IMR-90 (cell line): ENCODE data around the gene TMEM19. TPM values are rescaled to one million over a fixed set of nuclear protein-coding genes. Genes with fewer than 3 reads are reported as not detected.

Experiments used
- ATAC-seq: fragments of 200-7000 bp; cut with Tn5 transposase; 2 replicates; pipeline ENCODE4 v1.9.1; 2020; ENCODE audit warnings: low read depth, mild to moderate bottlenecking, moderate library complexity
- BruUV-seq: library from RNA; stranded (reverse); fragments of 400-500 nt; replicated peaks from 2 replicates; lab custom pipeline; 2021; lab: Mats Ljungman, UMichigan
- CTCF ChIA-PET: fragments of 300-600 bp; formaldehyde crosslinking; extraction: SDS; loops from one replicate; lab custom pipeline; 2021; ENCODE audit warnings: antibody characterized with exemption; lab: Yijun Ruan, JAX
- POLR2A ChIA-PET: fragments of 300-600 bp; sonication (Branson Sonifier 250); formaldehyde crosslinking; loops from one replicate; lab custom pipeline; 2022; ENCODE audit warnings: antibody characterized with exemption; ENCODE audit not compliant: unreplicated experiment; lab: Charles Lee
- DNase-seq: peaks from one replicate; pipeline ENCODE4 v3.0.0; 2013
- H2AFZ ChIP-seq: replicated peaks from 2 replicates; pipeline ENCODE3; 2013; ENCODE audit warnings: low read length, mild to moderate bottlenecking; ENCODE audit not compliant: poor library complexity
- H2AK5ac ChIP-seq: 2 replicates; pipeline ENCODE4 v1.6.1; 2013; ENCODE audit warnings: low read depth, low read length, inconsistent platforms
- H2AK9ac ChIP-seq: replicated peaks from 2 replicates; pipeline ENCODE3; 2013; ENCODE audit warnings: mild to moderate bottlenecking, low read depth, low read length, moderate library complexity; ENCODE audit not compliant: poor library complexity
- H2BK120ac ChIP-seq: 2 replicates; pipeline ENCODE4 v1.6.1; 2013; ENCODE audit warnings: low read depth, low read length, inconsistent platforms
- H2BK15ac ChIP-seq: 3 replicates; pipeline ENCODE4 v1.6.1; 2013; ENCODE audit warnings: low read depth, low read length, inconsistent platforms
- H2BK20ac ChIP-seq: 2 replicates; pipeline ENCODE4 v1.6.1; 2013; ENCODE audit warnings: low read depth, mild to moderate bottlenecking, inconsistent platforms, low read length, moderate library complexity
- H2BK5ac ChIP-seq: 2 replicates; pipeline ENCODE4 v1.6.1; 2013; ENCODE audit warnings: mild to moderate bottlenecking, low read depth, low read length, inconsistent platforms; ENCODE audit not compliant: poor library complexity, severe bottlenecking
- H3K14ac ChIP-seq: replicated peaks from 2 replicates; pipeline ENCODE4 v1.6.1; 2013; ENCODE audit warnings: low read depth, low read length, inconsistent platforms
- H3K18ac ChIP-seq: 2 replicates; pipeline ENCODE4 v1.6.1; 2013; ENCODE audit warnings: low read depth, low read length, control low read depth
- H3K23ac ChIP-seq: 2 replicates; pipeline ENCODE4 v1.6.1; 2013; ENCODE audit warnings: low read depth, low read length, inconsistent platforms
- H3K27ac ChIP-seq: 2 replicates; pipeline ENCODE4 v1.5.1; 2013; ENCODE audit warnings: mild to moderate bottlenecking, control low read depth, low read length; ENCODE audit not compliant: insufficient read depth
- H3K27me3 ChIP-seq: 2 replicates; pipeline ENCODE4 v1.6.1; 2013; ENCODE audit warnings: low read length; ENCODE audit not compliant: control insufficient read depth, insufficient read depth
- H3K36me3 ChIP-seq: 2 replicates; pipeline ENCODE4 v1.6.1; 2013; ENCODE audit warnings: low read length, mixed read lengths; ENCODE audit not compliant: control insufficient read depth, insufficient read depth
- H3K4ac ChIP-seq: 2 replicates; pipeline ENCODE4 v1.6.1; 2013; ENCODE audit warnings: low read depth, low read length, inconsistent platforms
- H3K4me1 ChIP-seq: 2 replicates; pipeline ENCODE4 v1.6.1; 2013; ENCODE audit warnings: low read length, mixed read lengths; ENCODE audit not compliant: control insufficient read depth, insufficient read depth
- H3K4me2 ChIP-seq: 2 replicates; pipeline ENCODE4 v1.6.1; 2013; ENCODE audit warnings: low read depth, mild to moderate bottlenecking, control low read depth, low read length, moderate library complexity
- H3K4me3 ChIP-seq: 2 replicates; pipeline ENCODE4 v1.5.1; 2013; ENCODE audit warnings: low read depth, mild to moderate bottlenecking, control low read depth, low read length, moderate library complexity; ENCODE audit not compliant: insufficient read depth
- H3K56ac ChIP-seq: 2 replicates; pipeline ENCODE4 v1.6.1; 2013; ENCODE audit warnings: low read length, inconsistent platforms; ENCODE audit not compliant: insufficient read depth; ENCODE audit errors: extremely low read depth
- H3K79me1 ChIP-seq, 2 experiments: 2 replicates each; pipeline ENCODE4 v1.6.1; 2013; ENCODE audit warnings: low read length in 2 of 2, inconsistent platforms in 1 of 2, low read depth in 1 of 2
- H3K9ac ChIP-seq: 2 replicates; pipeline ENCODE4 v1.6.1; 2013; ENCODE audit warnings: low read depth, low read length, control low read depth
- H3K9me1 ChIP-seq: 2 replicates; pipeline ENCODE4 v1.6.1; 2013; ENCODE audit warnings: low read length, inconsistent platforms; ENCODE audit not compliant: insufficient read depth
- H3K9me3 ChIP-seq: 2 replicates; pipeline ENCODE4 v1.6.1; 2013; ENCODE audit warnings: low read length; ENCODE audit not compliant: control insufficient read depth, insufficient read depth
- H4K20me1 ChIP-seq: 2 replicates; pipeline ENCODE4 v1.6.1; 2013; ENCODE audit warnings: low read length, inconsistent platforms; ENCODE audit not compliant: insufficient read depth
- H4K5ac ChIP-seq: 2 replicates; pipeline ENCODE4 v1.6.1; 2013; ENCODE audit warnings: mild to moderate bottlenecking, low read depth, low read length, control low read depth
- H4K8ac ChIP-seq, 2 experiments: 2 replicates each; pipeline ENCODE4 v1.6.1; 2013; ENCODE audit warnings: low read depth in 2 of 2, low read length in 2 of 2, control low read depth in 1 of 2, inconsistent platforms in 1 of 2
- H4K91ac ChIP-seq: 2 replicates; pipeline ENCODE4 v1.6.1; 2013; ENCODE audit warnings: low read depth, low read length, inconsistent platforms; ENCODE audit not compliant: insufficient read depth
- BHLHE40 ChIP-seq: fragments of 150-350 bp; IDR thresholded peaks from 2 replicates; pipeline ENCODE4 v1.6.1; 2016; ENCODE audit warnings: mild to moderate bottlenecking, low read depth, low read length
- MAFK ChIP-seq: IDR thresholded peaks from 2 replicates; pipeline ENCODE4 v1.6.1; 2012; ENCODE audit warnings: low read depth, low read length, improper control_type of control experiment
- RCOR1 ChIP-seq: IDR thresholded peaks from 2 replicates; pipeline ENCODE4 v1.6.1; 2012; ENCODE audit warnings: mild to moderate bottlenecking, low read length, improper control_type of control experiment; ENCODE audit not compliant: insufficient replicate concordance
- RFX5 ChIP-seq: IDR thresholded peaks from 2 replicates; pipeline ENCODE4 v1.8.0; 2012; ENCODE audit warnings: low read depth, mild to moderate bottlenecking, low read length, moderate library complexity
- SMC3 ChIP-seq: fragments of 150-350 bp; IDR thresholded peaks from 2 replicates; pipeline ENCODE4 v1.6.1; 2016; ENCODE audit warnings: low read depth, mild to moderate bottlenecking, antibody characterized with exemption, low read length, moderate library complexity
- WGBS, 2 experiments: methylation state at CpG; one replicate each; pipeline versions ENCODE4 v1.1.5 to v1.1.7; 2013; ENCODE audit warnings: missing lambda C conversion rate in 2 of 2; ENCODE audit not compliant: insufficient read length in 1 of 2; ENCODE audit errors: extremely low coverage in 2 of 2; 5-methylcytosine and 5-hydroxymethylcytosine counted together
- dilution Hi-C: fragments of 300-500 bp; cut with HindIII; formaldehyde crosslinking; loops from one replicate; pipeline ENCODE4 v1.14.3; 2018; ENCODE audit warnings: low sequenced_read_pairs; ENCODE audit not compliant: unreplicated experiment
- in situ Hi-C: fragments of 300-500 bp; cut with MboI; formaldehyde crosslinking; loops from 3 replicates; pipeline ENCODE4 v1.14.3; 2019; ENCODE audit warnings: low sequenced_read_pairs, inconsistent platforms, mixed read lengths
- intact Hi-C: fragments of 100-400 bp; cut with micrococcal nuclease; formaldehyde crosslinking; loops from 2 replicates; pipeline ENCODE4 v1.10.0; 2022
- polyA plus RNA-seq, 3 experiments: library from polyadenylated mRNA; depleted of rRNA; stranded (reverse); fragments of >200 nt; gene quantifications; 2 replicates each; pipeline ENCODE4 v1.2.3, GENCODE V29; 2012; ENCODE audit warnings: low replicate concordance in 1 of 3
- total RNA-seq: library from RNA; depleted of rRNA; stranded (reverse); fragments of >200 nt; gene quantifications from 2 replicates; pipeline ENCODE4 v1.2.3, GENCODE V29; 2012
- TF ChIP-seq, protein P1 (sequence below): conservative IDR thresholded peaks from 2 replicates; pipeline ENCODE4 v1.5.1; 2012; ENCODE audit warnings: mild to moderate bottlenecking, low read depth, low read length, improper control_type of control experiment

The TMEM19 gene
- total and polyA plus RNA-seq, 2 of the 4 experiments (the other 2 are of a cell fraction), result 8.9 to 28.7 TPM

DNA sequence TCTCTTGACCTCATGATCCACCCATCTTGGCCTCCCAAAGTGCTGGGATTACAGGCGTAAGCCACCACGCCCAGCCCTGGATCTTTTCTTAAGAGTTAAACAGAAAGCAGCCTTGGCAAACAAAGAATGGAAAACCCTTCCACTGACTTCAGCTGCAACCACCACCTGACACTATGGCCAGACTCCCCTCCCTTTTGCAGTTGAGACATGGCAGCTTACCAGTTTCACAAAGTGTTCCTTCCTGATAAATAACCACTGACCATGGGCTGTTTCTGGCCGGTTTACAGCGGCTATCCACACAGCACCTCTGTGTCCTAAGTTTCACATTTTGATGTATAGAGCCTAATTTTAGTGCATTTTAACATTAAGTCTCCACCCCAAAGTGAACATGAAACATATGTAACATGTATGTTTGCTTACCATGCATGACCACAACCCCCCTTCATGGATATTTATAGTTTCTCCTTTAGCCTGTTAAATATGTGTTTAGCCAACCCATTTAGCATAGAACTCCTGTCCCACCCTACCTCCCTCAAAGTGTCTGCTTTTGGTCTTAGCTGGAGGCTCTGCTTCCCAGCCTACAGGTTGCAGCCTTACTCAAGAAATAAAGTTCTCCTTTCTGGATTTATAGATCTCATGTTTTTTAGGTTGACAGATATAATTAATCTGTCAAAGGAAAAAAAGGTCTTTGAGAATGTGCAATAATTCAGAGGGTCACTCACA, 36.1 kb downstream of the TMEM19 start:
- BruUV-seq, result no TSS peak
- Histone ChIP-seq H4K5ac (no peak overlapping the region), H2AFZ (no peak overlapping the region), H3K27ac (no peak overlapping the region), H4K8ac (no peak overlapping the region), H3K18ac (no peak overlapping the region), H3K56ac (no peak overlapping the region), H3K4me2 (no peak overlapping the region), H3K9me3 (no peaks in the 10 kb centered on the region), H3K9me1 (no peaks in the 10 kb centered on the region), H3K23ac (no peak overlapping the region), H3K4me1 (no peaks in the 10 kb centered on the region), H2BK120ac (no peak overlapping the region), H3K9ac (no peak overlapping the region), H3K36me3 (no peaks in the 10 kb centered on the region), H2BK20ac (no peak overlapping the region), H3K27me3 (no peaks in the 10 kb centered on the region), H3K14ac (no peak overlapping the region), H2BK15ac (no peak overlapping the region), H3K79me1 (no peaks in the 10 kb centered on the region), H2AK5ac (no peak overlapping the region), H3K4me3 (no peak overlapping the region), H4K20me1 (no peaks in the 10 kb centered on the region), H3K4ac (no peak overlapping the region), H2AK9ac (no peak overlapping the region), H4K91ac (no peak overlapping the region), H2BK5ac (no peak overlapping the region)
- ChIA-PET POLR2A (no interaction called here), CTCF (no interaction called here)
- in situ Hi-C loops, result no loop called here
- no peak for TF ChIP-seq BHLHE40
- TF ChIP-seq SMC3, result no peak
- TF ChIP-seq, protein P1, sequence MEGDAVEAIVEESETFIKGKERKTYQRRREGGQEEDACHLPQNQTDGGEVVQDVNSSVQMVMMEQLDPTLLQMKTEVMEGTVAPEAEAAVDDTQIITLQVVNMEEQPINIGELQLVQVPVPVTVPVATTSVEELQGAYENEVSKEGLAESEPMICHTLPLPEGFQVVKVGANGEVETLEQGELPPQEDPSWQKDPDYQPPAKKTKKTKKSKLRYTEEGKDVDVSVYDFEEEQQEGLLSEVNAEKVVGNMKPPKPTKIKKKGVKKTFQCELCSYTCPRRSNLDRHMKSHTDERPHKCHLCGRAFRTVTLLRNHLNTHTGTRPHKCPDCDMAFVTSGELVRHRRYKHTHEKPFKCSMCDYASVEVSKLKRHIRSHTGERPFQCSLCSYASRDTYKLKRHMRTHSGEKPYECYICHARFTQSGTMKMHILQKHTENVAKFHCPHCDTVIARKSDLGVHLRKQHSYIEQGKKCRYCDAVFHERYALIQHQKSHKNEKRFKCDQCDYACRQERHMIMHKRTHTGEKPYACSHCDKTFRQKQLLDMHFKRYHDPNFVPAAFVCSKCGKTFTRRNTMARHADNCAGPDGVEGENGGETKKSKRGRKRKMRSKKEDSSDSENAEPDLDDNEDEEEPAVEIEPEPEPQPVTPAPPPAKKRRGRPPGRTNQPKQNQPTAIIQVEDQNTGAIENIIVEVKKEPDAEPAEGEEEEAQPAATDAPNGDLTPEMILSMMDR, result no peak
- TF ChIP-seq RCOR1, result no peak
- no peak for TF ChIP-seq RFX5
- TF ChIP-seq MAFK, result no peak
- intact Hi-C loops, result no loop called here
- WGBS, 2 experiments, result 85% methylated on average over 2 of the region's 4 CpGs; no CpG with 5 or more reads in 1 of the 2 experiments
- no peak for ATAC-seq
- no peak for DNase-seq
- dilution Hi-C loops, result loop anchor here (25.0 kb wide), 1 partner anchor 310 kb away; no protein-coding TSS in a partner anchor
